Right renal cortex interstitium (tissue), 3 donors: ENCODE results near the gene THRA. TPM values are rescaled to one million over a fixed set of nuclear protein-coding genes. Genes with fewer than 3 reads are reported as not detected.

Experiments
- DNase-seq, 3 donors: peaks; one replicate each; pipeline ENCODE4 v3.0.0-alpha.2; 2013; ENCODE audit warnings: low read depth in 3 of 3, low spot score in 2 of 3
- polyA plus RNA-seq, 3 donors: library from polyadenylated mRNA; unstranded; fragments of 120-200 nt; gene quantifications; one replicate each; pipeline ENCODE4 v1.2.1, GENCODE V29; 2013; ENCODE audit not compliant: insufficient read length in 3 of 3

The THRA gene
- polyA plus RNA-seq, 3 donors = 50.5 to 54.3 (median 50.7) TPM

GRCh38 chr17:40108970-40109824, 46.4 kb downstream of the THRA start:
- no peak for DNase-seq

GRCh38 chr17:40110026-40110845, 47.5 kb downstream of the THRA start:
- no peak for DNase-seq

DNA sequence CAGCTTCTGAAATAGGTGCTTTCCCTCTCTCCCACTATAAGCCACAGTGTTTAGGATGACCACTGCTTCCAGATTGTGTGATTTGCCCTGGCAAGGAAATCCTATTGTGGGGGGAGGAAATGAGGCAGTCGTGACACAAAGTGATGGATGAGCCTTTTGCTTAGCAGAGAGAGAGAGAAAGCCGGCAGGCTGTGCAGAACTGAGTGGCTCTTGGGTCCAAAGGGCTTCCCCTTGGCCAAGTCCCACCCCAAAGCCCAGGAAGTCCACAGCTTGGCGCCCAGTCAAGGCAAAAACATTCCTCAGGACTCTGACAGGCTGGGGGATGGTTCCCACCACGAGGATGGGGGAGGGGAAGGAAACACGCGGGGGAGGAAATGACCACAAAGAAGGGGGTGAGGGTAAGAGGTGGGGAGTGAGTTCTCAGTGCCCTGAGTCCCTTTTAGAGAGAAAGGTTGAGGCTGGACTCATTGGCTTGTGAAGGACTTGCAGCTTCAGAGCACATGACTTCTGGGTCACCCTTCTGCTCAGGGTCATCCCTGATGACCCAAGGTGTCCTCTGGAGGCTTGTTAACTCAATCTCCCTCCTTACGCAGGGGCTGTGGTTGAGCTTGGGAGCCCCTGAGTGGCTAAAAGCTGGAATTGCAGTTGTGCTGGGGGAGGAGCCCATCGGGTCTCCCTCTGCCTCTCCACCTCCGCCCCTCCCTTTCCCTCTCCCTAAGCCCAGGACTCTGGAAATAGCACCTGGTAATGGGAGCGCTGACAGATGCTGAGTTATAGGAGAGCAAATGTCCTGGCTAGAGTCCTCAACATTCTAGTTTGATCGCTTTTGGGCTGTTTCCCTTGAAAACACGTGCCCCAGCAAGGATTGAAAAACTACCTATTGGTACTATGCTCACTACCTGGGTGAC, 48.7 kb downstream of the THRA start:
- DNase-seq = peak in 2 of 3 donors; percentile 86 to 90

DNA sequence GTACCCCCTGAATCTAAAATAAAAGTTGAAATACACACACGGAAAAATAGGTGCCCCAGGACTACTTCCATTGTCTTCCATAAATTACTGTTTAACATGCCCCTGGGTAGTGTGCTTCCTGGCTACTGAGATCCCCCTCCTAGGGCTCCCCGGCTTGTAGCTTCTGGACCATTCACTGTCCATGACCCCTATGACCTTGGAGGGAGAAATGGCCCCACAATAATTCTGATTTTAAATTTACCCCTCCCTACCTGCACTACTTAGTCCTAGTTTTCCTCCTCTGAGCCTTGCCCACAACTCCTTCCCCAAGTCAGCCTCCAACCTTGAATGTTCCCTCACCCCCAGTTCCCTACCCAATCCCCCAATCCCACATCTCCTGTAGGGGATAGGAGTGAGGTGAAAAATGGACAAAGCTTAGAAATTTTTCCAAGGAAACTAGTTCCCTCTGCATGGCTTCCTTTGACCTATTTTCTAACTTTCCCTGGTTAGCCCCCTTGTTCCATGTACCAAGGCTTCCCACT, 49.5 kb downstream of the THRA start:
- no peak for DNase-seq

GRCh38 chr17:40112718-40113109, 49.9 kb downstream of the THRA start:
- DNase-seq = no peak

DNA sequence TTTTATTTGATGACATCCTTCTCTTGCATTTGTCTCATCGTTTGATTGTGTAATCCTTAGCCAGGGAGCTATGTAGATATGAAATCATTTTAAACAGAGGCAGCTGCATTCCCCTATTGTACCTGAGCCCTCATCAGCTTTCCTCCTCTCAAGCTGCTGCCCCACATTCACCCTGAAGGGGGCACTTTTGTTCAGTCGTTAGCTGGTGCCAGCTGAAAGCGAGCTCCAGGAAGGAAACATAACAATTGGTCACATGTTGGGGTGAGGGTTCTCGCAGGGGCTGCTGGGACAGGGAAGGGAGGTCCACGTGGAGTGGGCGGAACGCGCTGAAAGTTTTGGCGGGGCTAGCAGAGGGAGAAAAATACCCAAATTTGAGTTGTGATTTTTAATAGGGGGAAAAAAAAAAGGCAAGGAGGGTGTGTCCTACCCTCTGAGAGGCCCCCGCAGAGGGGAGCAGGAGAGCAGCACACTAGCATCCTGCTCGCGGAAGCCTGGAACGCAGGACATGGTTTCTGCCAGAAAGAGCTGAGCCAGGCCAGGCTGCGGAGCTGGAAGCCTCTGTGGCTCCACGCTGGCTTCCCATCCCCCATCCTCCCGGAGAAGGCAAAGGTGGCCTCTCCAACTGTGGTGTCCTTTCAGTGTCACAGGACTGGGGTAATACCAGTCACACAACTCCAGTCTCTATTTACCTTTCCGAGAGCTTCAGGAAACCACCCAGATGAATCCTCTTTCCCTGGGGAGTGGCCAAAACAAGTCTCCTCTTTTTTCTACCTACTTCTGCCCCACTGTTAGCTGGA, 50.5 kb downstream of the THRA start:
- DNase-seq = peak in 2 of 3 donors; percentile 90 to 91

DNA sequence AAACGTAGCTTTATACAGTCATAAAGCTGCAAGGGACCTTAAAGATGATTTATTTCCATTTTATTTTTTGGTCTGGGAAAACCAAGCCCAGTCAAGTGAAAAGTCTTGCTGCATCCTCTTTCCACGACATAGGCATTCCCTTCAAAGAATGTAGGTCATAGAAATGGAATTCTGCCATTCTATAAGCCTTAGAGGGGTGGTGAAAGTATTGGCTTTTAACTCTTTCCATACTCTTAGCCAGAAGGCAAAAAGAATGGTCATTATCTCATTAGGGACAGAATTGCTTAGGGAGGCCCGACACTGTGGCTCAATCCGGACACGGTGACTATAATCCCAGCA, 51.1 kb downstream of the THRA start:
- DNase-seq = no peak

DNA sequence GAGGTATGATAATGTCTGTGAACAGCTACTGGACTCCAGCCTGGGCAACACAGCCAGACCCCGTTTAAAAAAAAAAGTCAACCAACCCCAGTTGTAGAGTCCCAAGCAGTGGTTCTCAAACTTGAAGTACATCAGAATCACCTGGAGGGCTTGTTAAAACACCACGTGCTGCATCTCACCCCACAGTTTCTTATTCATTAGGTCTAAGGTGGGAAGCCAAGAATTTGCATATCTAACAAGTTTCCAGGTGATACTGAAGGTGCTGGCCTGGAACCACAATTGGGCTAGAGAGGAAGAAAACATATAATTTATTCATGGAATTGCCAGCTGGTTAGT, 52.3 kb downstream of the THRA start:
- no peak for DNase-seq

GRCh38 chr17:40121181-40122135, 58.7 kb downstream of the THRA start, which contains the start of gene MSL1:
TSS of gene MSL1 (plus strand) at chr17:40121971. CDS start at chr17:40122613, 642 bp downstream.
- DNase-seq = no peak

GRCh38 chr17:40122136-40122998, 59.6 kb downstream of the THRA start:
- no peak for DNase-seq

DNA sequence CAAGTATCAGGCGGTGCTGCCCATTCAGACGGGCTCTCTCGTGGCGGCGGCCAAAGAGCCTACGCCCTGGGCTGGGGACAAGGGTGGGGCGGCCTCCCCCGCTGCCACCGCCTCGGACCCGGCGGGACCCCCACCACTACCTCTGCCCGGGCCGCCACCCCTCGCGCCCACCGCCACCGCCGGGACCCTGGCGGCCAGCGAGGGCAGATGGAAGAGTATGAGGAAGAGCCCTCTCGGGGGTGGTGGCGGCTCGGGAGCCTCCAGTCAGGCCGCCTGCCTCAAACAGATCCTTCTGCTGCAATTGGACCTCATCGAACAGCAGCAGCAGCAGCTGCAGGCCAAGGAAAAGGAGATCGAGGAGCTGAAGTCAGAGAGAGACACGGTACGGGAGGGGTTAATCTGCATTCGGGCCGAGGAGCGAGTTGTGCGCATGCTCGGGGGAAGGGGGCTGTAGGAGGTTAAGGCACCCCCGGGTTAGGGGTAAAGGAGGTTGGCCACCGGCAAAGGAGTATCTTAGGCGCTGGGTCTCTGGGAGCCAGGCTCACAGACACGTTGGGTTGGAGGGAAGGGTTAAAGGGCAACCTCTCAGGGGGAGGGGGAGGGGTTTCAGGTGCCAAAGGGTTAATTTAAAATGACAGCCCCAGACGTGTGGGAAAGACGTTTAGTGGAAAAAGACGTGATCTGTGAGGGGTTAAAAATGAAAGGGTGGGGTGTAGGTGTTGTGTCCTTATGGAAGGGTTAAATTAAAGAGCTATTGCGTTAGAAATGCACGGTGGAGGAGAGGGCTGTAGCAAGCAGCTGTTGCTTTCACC, 60.4 kb downstream of the THRA start:
- DNase-seq = no peak

DNA sequence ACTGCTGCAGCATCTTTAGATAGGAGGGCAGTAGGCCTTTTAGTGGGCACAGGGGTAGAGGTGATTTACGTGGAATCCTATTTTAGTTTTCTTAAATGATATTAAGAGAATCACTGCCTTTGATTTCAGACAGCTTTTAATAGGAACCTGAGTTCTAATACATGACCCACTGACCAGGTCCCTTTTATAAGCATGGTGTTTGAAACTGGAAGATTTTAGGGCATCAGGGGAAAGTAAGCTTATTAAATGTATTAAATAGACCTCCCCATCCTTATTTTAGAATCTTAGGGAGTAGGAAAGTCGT, 61.0 kb downstream of the THRA start:
- no peak for DNase-seq

DNA sequence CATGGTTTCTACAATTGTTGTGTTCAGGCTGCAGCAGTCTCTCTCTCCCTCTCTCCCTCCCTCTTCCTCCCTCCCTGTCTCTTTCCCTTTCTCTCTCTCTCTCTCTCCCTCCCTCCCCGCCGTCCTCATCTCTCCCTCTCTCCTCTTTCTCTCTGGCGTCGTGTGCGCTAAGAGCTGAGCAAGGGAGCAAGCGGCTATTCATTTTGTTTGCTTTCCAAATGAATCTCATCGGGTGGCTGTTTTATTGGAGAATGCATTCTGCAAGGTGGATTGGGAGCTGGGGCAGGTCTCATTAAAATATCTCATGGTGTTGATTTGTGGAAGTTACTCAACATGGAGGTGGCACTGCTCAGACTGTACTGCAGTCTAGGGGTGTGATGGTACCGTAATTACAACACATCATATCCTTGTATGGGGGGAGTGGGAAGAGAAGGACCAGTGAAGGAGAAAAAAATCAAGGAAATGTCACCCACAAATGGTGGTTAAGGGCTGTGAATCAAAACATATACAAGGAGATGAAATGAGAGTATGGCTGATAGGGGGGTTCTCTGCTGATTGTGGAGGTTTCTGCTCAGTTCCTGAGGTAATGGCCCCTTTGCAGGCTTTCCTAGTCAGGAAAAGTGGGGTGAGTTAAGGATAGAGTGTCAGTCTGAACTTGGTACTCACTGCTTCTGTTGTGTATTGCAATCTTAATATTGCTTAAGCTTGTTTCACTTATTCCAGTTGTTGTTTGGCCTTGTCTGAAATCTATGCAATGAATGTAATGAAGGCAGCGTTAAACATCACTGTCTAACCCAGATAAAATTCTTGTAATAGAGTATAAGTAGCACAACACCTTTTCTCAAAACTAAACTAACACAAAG, 61.7 kb downstream of the THRA start:
- no peak for DNase-seq

GRCh38 chr17:40129498-40129897, 66.7 kb downstream of the THRA start:
- DNase-seq = no peak

DNA sequence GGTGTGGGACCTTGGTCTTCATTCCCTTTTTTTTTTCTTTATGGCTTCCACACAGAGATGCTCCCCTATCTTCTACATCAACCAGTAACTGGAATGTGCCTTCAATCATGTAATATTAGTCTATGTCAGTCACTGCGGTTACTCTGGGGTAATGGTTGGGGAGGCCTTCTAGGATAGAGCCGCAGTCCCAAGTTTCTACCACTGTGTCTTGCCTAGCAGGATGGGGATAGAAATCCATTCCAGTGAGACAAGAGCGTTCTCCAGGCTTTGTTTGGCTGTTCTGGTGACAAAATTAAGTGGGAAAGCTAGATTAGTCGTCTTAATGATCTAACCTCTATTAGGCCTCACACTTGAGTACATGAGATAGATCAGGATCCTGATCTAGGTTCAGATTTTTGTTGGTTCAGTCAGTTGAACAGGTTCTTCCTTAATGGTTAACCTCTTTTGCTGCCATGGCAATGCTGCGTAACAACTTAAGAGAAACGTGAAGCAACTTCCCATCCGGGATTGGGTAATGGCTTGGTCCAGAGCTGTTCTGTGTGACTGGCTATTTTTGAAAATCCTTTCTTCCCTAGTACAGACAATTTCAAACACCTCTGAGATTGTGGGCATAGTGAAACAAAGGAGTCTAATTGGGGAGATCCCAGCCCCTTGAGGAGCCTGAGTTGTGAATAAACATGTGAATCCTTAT, 67.7 kb downstream of the THRA start:
- no peak for DNase-seq

DNA sequence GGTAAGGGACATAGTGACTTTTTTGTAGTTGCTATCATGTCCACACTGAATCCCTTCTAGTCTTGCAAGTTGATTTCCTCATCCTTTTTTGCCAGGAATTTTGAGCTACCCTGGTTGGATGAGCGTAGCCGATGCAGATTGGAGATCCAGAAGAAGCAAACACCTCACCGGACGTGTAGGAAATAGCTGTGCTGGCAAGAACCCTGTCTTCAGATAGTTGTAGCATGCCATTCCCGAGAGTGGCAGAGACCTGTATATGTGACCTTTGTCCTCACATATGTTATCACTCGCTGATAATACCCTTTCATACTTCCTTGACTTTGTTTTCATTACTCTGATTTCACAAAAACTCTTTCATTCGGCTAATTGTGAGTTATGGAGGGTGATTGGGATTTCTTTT, 71.4 kb downstream of the THRA start:
- DNase-seq = no peak
